MCF 10A (cell line): ENCODE results near the gene LTBP2. TPM values are rescaled to one million over a fixed set of nuclear protein-coding genes. Genes with fewer than 3 reads are reported as not detected.

Experiments used
- BruUV-seq: library from RNA; stranded (reverse); fragments of 400-500 nt; replicated peaks from 2 replicates; lab custom pipeline; 2021; lab: Mats Ljungman, UMichigan
- CTCF ChIA-PET: fragments of 300-600 bp; sonication (Branson Sonifier 250); formaldehyde crosslinking; extraction: SDS; loops from one replicate; lab custom pipeline; 2021; ENCODE audit warnings: antibody characterized with exemption, inconsistent platforms; lab: Yijun Ruan, JAX
- POLR2A ChIA-PET: fragments of 300-600, 350-650 bp; sonication (Branson Sonifier 250); formaldehyde crosslinking; extraction: SDS; loops from one replicate; lab custom pipeline; 2020; ENCODE audit warnings: antibody characterized with exemption, inconsistent platforms; lab: Yijun Ruan, JAX
- DNase-seq: peaks from one replicate; pipeline ENCODE4 v3.0.0-alpha.2; 2018; ENCODE audit not compliant: unreplicated experiment
- H3K27ac Mint-ChIP-seq: one replicate; pipeline ENCODE4 v1.8.0; 2022; ENCODE audit warnings: mild to moderate bottlenecking, low read depth, mixed read lengths; ENCODE audit not compliant: unreplicated experiment
- H3K27me3 Mint-ChIP-seq: one replicate; pipeline ENCODE4 v1.8.0; 2022; ENCODE audit warnings: mixed read lengths; ENCODE audit not compliant: insufficient read depth, unreplicated experiment
- H3K36me3 Mint-ChIP-seq: one replicate; pipeline ENCODE4 v1.8.0; 2022; ENCODE audit warnings: mild to moderate bottlenecking, moderate library complexity, mixed read lengths; ENCODE audit not compliant: insufficient read depth, unreplicated experiment
- H3K4me1 Mint-ChIP-seq: one replicate; pipeline ENCODE4 v1.8.0; 2022; ENCODE audit warnings: mixed read lengths; ENCODE audit not compliant: insufficient read depth, unreplicated experiment
- H3K4me3 Mint-ChIP-seq: one replicate; pipeline ENCODE4 v1.8.0; 2022; ENCODE audit warnings: mild to moderate bottlenecking, moderate library complexity, mixed read lengths; ENCODE audit not compliant: unreplicated experiment
- H3K9me3 Mint-ChIP-seq: one replicate; pipeline ENCODE4 v1.8.0; 2022; ENCODE audit warnings: mixed read lengths; ENCODE audit not compliant: unreplicated experiment
- intact Hi-C: fragments of 100-400 bp; cut with micrococcal nuclease; formaldehyde crosslinking; loops from 2 replicates; pipeline ENCODE4 v1.14.1; 2022
- total RNA-seq: library from RNA; stranded (reverse); gene quantifications from 2 replicates; pipeline ENCODE4 v1.2.3, GENCODE V29; 2022
- TF ChIP-seq, protein P1 (sequence below): fragments of 200-600 bp; IDR thresholded peaks from one replicate; pipeline ENCODE4 v1.8.0; 2022; ENCODE audit warnings: antibody characterized with exemption, mild to moderate bottlenecking; ENCODE audit not compliant: unreplicated experiment

LTBP2 gene
- total RNA-seq, 1 experiment from 2014 or later = 16.8 TPM

DNA sequence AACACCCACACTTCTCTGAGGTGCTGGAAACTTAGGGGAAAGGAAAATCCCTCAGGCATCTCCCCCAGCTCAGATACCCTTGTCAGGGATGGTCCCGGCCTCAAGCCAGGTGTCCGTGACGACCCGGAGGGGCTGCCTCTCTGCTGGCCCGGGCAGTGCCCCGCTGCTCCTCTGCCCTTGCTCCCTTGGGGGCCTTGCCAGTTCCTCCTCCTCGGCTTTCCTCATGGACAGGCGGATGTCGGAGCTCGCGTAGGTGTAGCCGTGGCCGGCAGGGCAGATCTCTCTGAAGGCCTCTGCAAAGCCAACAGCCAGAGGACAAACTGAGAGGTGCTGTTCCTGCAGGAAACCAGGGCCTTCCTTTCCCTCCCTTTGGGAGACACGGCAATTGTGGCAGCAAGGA lies 83.6 kb downstream of the LTBP2 start:
- no peaks in the 10 kb centered on the region for H3K9me3 Mint-ChIP-seq
- no peak overlapping the region for H3K4me3 Mint-ChIP-seq
- no peak overlapping the region for H3K27ac Mint-ChIP-seq
- no peak for DNase-seq
- peaks cover 12% of the 10 kb centered on the region for H3K4me1 Mint-ChIP-seq
- ChIA-PET CTCF (no interaction called here), POLR2A (no interaction called here)
- H3K36me3 Mint-ChIP-seq = peaks cover 4% of the 10 kb centered on the region
- no peaks in the 10 kb centered on the region for H3K27me3 Mint-ChIP-seq
- intact Hi-C loops = no loop called here
- TF ChIP-seq, protein P1, sequence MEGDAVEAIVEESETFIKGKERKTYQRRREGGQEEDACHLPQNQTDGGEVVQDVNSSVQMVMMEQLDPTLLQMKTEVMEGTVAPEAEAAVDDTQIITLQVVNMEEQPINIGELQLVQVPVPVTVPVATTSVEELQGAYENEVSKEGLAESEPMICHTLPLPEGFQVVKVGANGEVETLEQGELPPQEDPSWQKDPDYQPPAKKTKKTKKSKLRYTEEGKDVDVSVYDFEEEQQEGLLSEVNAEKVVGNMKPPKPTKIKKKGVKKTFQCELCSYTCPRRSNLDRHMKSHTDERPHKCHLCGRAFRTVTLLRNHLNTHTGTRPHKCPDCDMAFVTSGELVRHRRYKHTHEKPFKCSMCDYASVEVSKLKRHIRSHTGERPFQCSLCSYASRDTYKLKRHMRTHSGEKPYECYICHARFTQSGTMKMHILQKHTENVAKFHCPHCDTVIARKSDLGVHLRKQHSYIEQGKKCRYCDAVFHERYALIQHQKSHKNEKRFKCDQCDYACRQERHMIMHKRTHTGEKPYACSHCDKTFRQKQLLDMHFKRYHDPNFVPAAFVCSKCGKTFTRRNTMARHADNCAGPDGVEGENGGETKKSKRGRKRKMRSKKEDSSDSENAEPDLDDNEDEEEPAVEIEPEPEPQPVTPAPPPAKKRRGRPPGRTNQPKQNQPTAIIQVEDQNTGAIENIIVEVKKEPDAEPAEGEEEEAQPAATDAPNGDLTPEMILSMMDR = no peak
- BruUV-seq = no TSS peak

DNA sequence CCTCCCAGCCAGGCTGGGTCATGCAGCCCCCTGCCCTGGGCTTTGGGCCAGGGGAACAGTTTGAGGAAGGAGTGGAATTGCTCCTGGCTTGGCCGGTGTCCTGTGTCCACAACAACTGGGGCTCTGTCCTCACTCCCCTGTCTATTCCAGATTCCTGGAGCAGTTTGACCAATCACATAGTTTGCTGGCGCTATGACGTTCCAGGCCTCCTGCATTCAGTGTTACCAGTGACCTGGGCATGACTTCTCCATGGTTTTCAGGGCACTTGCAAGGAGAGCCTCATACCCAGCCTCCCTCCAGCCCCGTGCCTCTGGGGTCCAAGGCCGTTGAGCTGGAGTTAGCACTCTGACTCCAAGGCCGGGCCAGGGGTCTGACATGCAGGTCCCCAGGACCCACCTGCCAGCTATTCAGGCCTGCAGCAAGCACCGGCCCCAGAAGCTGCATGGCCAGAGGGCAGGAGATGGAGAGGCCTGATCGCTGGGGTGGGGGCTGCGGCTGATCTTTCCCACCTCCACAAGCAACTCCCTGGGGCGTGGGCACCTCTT lies 84.2 kb downstream of the LTBP2 start:
- TF ChIP-seq, protein P1 = no peak
- Mint-ChIP-seq H3K9me3 (no peaks in the 10 kb centered on the region), H3K27me3 (no peaks in the 10 kb centered on the region), H3K4me3 (no peak overlapping the region), H3K4me1 (peaks cover 12% of the 10 kb centered on the region), H3K27ac (no peak overlapping the region), H3K36me3 (peaks cover 4% of the 10 kb centered on the region)
- DNase-seq = no peak
- ChIA-PET CTCF (interaction anchor here (0.6 kb wide), 1 partner anchor 313 kb away, joined by 3 read pairs; no protein-coding TSS in a partner anchor), POLR2A (no interaction called here)
- intact Hi-C loops = no loop called here
- no TSS peak for BruUV-seq

DNA sequence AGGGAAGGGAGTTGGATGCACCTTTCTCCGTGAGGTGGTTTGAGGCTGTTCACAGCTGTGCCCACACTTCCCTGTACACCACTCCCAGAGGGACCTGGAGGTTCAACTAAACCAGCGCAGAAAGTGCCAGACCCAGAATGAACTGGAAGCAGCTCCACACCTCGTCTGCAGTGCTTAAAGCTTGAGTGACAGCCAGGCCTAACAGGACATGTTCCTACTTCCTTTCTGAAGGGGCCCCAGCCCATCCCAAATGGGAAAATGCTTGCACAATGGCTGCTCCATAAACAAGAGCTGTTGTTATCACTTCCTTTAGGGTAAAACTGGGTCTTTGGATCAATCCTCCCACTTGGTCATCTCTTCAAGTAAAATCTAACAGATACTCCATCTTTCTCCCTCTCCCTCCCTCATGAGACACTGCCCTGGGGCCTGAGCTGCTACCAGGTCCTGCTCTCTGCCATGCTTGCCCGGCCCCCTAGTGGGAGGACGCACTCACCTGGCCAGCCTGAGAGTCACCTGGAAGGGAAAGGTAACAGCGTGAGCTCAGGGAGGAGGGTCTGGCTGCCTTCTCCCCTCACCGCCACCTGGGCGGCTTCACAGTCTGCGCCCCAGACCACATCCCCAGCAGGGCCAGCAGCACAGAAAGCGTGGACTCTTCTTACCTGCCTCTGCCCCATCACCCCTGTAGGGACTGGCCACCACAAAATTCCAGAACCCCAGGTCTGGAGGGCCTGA lies 85.0 kb downstream of the LTBP2 start:
- Mint-ChIP-seq H3K27ac (no peak overlapping the region), H3K36me3 (peaks cover 4% of the 10 kb centered on the region), H3K9me3 (no peaks in the 10 kb centered on the region), H3K27me3 (no peaks in the 10 kb centered on the region), H3K4me3 (no peak overlapping the region), H3K4me1 (peaks cover 10% of the 10 kb centered on the region)
- no peak for DNase-seq
- no TSS peak for BruUV-seq
- intact Hi-C loops = no loop called here
- ChIA-PET POLR2A (interaction anchor here (0.8 kb wide), 1 partner anchor 10 kb away, joined by 3 read pairs; no protein-coding TSS in a partner anchor), CTCF (interaction anchor here (0.6 to 1.4 kb wide), 2 partner anchors 314 to 379 kb away, joined by 3 to 6 read pairs; no protein-coding TSS in a partner anchor)
- TF ChIP-seq, protein P1 = no peak

DNA sequence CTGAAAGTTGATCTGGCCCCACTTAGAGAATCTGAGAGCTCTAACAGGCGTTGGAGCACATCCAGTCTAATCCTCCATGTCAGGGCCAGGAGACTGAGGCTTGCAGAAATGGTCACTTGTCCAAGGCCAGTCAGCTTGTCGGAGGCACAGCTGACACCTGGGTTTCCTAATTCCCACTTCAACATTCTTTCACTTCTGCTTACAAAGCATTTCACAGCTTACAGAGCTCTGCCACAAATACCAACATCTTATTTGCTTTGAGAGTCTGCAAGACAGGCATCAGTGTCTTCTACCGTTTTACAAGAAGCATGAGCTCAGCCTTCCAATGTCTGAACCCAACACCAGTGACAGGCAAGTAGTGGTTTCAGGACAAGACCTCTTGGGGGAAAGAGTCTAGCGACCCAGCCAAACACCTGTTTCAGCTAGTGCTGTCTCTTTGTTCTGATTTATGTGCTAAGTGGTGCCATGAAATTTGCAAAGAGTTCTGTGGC lies 86.6 kb downstream of the LTBP2 start:
- Mint-ChIP-seq H3K9me3 (no peaks in the 10 kb centered on the region), H3K27me3 (no peaks in the 10 kb centered on the region), H3K36me3 (no peaks in the 10 kb centered on the region), H3K4me3 (no peak overlapping the region), H3K27ac (no peak overlapping the region), H3K4me1 (no peaks in the 10 kb centered on the region)
- no peak for DNase-seq
- POLR2A ChIA-PET = no interaction called here
- CTCF ChIA-PET = interaction anchor here (0.6 to 1.5 kb wide), 5 partner anchors 19 to 830 kb away, joined by 3 to 6 read pairs (median 4); no protein-coding TSS in a partner anchor
- intact Hi-C loops = no loop called here
- no TSS peak for BruUV-seq
- TF ChIP-seq, protein P1 = no peak
